Kidney glomerular epithelial cell (primary cell): Measurements from ENCODE around the gene UAP1L1.

Source experiments
- DNase-seq: peaks from one replicate; lab custom pipeline; 2025; lab: John Stamatoyannopoulos, UW

Gene UAP1L1

DNA sequence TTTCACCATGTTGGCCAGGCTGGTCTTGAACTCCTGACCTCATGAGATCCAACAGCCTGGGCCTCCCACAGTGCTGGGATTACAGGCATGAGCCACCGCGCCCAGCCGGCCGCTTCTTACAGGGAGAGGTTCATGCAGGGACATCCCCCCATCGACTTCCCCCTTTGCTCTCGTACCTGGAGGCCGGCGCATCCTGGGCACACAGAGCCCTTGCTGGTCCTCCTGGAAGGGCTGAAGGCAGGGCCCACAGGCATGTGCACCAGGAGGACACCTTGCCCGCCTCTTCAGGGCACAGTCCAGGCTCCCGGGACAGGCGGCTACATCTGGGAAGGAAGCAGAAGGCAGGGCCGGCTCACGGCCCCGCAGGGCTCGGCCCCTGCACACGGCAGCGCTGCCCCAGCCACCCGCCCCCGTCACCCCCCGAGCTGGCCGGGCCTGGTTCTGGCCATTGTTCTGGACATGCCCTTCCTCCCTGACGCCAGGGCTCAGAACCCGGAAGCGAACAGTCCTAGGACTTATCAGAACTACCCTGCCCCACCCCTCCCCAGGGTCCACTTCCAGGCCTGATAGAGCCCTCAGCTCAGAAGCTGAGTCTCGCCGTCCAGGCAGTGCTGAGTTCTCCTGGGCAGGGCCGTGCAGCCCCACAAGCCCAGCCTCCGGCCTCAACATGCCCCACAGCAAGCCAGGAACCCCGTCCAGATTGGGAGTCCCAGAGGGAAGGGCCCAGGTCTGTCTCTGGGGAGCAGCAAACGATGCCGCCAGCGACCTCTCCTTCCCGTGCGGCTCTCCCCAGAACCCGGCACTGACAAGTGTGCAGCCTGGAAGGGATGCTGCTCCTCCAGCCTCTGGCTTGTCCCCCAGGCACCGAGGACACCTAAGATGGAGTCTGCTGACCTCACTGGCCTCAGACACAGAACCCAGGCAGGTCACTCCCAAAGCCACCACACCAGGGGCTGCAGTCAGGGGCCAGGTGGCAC lies 34.3 kb upstream of the UAP1L1 start:
- no peak for DNase-seq

DNA sequence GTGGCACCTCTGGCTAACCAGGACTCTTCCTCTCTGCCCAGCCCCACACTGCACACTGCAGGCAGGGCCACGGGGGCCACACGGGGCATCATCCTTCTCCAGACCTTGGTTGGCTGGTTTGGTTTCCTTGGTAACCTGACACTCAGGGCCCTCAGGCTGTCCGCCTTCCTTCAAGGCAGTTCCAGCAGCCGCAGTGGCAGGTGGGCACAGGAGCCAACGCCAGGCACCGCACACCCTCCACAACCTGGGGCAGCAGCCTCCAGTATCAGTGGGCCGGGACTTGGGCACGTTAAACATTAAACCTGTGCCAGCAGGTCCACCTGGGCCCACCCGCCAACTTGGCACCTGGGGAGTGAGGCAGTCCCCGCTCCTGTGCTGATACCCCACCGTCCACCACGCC lies 33.3 kb upstream of the UAP1L1 start:
- no peak for DNase-seq

DNA sequence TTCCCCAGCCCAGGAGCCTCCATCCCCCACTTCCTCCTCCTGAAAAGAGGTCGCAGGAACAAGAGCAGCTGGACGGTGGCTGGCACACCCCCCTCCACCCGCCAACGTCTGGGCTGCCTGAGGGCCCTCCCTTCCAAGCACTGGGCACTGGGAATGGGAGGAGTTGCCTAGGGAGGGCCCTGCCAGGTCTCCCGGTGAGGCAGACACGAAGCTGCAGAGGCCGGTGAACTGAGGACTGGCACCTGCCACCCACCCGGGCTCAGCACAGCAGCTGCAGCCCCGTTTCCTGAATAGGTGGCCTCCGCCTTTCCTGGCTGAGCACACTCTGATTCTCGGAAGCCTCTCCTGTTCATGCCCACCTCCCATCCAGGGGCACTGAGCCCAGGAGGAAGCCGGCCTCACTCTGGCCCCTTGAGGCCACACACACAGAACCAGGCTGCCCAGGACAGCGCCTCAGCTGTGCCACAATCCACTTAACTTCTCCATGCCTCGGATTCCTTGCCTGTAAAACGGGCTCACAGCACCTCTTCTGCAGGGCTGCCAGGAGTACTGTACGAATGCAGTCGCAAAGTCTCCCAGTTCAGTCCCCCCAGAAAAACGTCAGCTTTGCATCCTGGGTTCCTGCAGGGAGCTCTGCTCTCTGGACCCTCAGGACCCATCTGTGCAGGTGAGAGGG lies 32.7 kb upstream of the UAP1L1 start:
- DNase-seq: no peak

DNA sequence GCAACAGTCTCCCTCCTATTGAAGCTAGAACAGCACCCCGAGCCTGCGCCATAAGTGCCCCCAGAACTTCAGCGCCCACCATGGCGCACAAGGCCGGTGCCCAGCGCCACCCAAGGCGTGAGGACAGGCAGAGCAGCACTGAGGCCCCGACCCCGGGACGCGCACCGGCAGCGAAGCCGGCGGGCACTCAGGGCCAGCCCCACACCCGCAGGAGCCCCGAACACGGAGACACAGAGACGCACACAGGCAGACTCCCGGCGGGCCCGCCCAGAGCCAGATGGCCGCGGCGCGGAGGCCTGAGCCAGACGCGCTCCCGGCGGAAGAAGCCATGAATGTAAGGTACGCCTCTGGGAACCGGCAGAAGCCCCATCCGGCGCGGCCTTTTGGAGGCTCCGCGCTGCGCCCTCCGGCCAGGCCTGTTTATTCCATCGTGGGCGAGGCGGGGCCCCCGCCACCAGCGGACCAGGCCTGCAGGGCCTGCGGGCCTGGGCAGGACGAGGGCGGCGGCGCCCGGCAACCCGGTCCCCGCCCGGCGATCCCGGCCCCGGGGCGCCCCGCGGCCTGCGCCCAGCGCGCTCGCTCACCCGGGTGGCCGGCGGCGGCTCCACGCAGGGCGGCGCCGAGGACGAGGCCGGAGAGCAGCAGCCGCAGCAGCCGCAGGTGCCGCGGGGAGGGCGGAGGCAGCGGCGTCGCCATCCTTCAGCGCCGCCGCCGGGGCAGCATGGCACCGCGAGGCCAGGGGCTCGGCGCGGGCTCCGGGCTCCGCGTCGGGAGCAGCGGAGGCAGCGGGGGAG lies 31.8 kb upstream of the UAP1L1 start:
- DNase-seq: no peak

DNA sequence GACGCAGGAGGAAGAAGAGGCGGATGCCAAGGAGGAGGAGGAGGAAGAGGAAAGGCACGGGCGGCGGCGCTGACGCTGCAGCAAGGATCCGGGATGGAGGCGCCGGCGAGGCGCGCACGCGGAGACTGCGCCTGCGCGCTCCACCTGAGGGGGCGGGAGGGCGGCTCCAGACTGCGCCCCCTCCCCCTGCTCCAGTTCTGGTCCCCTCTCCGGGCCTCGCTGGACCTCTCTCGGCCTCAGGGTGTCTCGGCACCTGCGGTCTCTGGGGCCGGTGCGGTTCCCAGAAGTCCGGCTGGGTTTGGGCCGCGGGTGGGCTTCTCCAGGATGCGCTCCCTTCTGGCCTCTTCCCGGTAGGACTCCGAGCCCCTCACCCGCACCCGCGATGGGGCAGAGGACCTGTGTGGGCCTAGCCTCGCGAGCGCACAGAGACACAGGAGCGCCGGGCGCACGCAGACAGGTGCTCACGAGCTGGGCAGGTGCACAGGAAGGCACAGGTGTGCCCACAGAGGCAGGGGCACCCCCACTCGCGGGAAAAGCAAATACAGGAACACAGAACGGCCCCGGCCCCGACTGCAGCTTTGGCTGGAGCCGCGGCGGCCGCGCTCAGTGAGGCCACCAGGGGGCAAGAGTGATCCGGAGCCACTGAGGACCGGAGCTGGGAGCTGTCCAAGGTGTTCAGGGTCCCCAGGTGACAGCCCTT lies 31.1 kb upstream of the UAP1L1 start, which contains the start of gene NPDC1:
Gene NPDC1 (minus strand): TSS at position 90 of the 700 bp plus-strand sequence. CDS start 188 bp downstream, outside the sequence.
- DNase-seq: peak; percentile 70

DNA sequence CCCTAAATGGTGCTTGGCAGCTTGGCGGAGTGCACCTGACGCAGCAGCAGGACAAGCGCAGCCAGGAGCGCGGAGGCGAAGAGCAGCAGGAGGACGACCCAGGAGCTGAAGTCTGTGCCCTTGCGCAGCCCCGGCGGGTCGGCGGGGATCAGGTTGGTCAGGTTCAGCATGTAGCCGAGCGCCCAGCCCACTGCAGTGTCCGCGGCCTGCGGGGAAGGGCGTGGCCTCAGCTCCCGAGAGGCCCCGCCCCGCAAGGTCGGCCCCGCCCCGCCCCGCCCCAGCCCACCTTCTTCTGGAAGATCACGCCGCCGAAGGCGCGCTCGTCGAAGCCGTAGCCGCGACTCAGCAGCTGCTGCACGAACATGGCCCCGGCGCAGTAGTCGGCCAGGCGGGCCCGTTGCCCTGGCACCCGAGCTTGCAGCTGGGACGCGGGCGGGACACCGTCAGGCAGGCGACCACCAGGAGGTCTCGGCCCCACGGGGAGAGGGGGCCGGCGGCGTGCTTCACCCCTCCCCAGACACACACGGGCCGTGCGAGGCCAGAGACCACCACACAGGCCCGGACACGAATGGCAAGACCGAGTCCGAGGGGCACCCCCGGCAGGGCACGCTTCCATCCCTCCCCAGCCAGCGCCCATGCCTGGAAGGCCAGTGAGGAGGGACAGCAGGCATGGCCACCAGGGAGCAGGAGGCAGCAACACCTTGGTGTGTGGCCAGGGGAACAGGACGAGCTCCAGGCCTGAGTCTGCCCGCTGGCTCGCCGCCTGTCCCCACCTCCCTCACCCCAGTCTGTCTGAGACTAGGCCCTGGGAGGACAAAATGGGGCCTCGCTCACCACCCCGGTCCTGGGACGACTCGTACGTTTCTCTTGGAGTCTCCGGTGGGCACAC lies 28.4 kb upstream of the UAP1L1 start:
- no peak for DNase-seq

DNA sequence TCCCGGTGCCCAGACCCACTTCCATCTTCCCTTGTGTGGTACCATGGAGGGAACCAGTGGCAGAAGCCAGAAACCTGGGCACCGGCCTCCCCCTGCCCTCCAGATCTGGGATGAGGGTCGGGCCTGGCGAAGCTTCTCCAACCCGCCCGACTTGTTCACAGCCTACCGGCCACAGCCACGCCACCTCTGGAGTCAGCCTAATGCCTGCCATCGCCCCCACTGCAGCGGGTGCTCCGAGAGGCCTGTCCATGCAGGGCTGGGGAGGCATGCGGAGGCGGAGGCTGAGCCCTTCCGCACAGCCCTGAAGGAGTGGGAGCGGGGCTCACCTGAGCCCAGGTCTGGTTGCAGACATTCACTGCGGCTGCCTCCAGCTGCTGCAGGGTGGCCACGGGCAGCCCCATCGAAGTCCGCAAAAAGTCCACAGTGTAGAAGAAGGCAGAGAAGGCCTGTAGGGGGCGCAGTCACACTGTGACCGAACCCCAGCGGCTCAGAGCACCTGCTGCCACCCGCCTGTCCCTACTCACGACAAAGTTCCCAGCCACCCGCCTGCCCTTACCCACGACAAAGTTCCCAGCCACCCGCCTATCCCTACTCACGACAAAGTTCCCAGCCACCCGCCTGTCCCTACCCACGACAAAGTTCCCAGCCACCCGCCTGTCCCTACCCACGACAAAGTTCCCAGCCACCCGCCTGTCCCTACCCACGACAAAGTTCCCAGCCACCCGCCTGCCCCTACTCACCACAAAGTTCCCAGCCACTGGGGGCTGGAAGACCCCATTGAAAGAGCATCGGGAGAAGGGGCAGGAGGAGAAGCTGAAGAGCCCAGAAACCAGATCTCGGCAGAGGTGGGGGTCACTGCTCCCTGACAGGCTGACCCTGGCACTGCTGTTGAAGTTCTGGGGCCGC lies 27.5 kb upstream of the UAP1L1 start:
- DNase-seq: no peak

DNA sequence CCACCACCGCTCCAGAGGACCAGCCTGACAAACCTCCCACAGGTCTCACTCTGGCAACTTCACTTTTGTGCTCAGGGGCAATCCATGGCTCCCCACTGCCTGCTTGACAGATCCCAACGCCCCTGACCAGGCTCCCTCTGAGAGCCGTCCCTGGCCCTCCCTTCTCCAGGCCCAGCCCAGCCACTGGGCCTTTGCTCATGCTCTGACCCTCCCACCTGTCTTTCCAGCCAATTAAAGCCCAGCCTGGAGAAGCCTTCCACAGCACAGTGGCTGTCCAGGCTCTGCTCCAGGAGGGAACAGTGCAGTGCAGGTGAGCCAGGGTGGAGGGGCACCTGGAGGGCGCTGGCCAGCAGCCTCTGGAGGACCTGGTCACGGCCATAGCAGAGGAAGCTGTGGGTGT lies 26.7 kb upstream of the UAP1L1 start:
- DNase-seq: no peak

DNA sequence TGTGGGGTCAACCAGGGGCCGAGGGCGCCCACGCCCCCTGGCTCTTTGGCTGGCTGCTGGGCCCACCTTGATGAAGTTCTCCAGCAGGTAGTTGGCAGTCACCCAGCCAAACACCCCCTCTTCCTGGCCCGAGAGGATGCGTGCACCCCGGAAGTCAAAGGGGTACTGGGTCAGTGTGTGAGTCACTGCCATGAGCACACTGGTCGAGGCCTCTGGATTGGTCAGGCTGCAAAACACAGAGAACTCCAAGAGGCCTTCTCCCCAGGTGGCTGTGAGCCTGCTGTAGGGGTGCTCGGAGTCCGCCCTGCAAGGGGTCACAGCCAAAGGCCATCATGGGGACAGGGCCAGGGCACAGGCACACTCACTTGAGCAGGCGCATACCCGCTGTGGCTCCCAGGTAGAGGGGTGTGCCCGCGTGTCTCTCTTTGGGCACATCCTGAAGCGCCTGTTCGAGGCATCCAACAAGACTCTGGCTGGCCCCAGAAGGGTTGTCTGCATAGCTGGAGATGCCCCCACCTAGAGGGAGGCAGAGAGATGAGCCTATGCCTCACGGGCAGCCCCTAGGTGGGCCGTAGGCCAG lies 26.1 kb upstream of the UAP1L1 start:
- no peak for DNase-seq

DNA sequence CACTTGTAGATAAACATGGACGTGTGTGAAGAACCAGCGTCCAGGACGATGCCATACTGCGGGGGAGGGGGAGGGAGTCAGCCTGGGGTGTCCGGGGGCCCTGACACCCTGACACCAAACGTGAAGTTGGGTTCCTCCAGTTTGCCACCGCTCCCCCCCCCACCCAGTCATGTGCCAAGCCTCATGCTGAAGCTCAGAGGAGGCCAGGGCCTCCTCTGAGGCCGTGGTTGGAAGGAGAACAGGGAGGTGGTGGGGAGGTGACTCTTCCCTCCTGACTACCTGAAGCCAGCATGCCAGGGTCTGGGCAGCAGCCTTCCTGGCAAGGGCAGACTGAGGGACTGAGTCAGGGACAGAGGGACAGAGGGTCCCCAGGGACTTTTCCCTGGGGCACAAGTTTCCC lies 25.0 kb upstream of the UAP1L1 start:
- DNase-seq: no peak

DNA sequence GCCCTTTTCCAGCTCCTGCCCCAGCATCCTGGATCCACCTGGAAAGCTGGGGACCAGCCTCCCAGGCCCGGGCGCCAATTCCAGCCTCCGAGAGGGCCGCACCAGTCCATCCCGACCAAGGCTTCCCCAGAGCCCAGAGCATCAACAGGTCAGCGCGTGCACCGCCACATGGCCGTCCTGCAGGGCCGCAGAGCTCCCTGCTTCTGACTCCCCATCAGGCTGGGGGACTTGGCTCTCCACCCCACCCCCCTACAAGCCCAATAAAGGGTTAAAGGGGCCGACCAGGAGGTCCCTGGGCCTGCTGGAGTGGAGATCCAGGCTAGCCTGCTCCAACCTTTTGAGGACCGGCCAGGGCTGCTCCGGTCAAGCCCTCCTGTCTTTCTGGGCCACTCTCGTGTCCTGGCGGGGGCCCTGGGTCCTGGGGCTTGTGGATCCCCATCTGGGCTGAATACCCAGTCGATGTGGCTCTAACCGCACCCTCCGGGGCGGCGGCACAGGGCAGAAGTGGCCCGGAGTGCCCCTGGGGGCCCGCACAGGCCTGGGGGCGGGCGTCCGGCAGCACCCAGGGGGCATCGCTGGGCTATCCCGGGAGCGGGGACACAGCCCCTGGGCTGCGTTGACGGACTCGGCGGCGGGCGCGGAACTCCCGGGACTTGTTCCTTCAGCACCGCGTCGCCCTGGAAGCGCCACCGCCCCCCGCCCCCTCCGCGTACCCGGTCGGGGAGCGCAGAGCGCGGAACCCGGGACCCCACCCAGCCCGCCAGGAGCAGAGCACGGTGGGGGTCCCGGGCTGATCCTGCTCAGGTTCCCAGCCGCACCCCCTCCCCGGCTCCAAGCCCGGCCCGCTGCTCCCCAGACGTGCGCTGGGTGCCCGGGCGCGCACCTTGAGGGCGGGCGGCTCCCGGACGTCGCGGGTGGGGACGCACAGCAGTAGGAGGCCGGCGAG lies 24.0 kb upstream of the UAP1L1 start:
- DNase-seq: no peak

DNA sequence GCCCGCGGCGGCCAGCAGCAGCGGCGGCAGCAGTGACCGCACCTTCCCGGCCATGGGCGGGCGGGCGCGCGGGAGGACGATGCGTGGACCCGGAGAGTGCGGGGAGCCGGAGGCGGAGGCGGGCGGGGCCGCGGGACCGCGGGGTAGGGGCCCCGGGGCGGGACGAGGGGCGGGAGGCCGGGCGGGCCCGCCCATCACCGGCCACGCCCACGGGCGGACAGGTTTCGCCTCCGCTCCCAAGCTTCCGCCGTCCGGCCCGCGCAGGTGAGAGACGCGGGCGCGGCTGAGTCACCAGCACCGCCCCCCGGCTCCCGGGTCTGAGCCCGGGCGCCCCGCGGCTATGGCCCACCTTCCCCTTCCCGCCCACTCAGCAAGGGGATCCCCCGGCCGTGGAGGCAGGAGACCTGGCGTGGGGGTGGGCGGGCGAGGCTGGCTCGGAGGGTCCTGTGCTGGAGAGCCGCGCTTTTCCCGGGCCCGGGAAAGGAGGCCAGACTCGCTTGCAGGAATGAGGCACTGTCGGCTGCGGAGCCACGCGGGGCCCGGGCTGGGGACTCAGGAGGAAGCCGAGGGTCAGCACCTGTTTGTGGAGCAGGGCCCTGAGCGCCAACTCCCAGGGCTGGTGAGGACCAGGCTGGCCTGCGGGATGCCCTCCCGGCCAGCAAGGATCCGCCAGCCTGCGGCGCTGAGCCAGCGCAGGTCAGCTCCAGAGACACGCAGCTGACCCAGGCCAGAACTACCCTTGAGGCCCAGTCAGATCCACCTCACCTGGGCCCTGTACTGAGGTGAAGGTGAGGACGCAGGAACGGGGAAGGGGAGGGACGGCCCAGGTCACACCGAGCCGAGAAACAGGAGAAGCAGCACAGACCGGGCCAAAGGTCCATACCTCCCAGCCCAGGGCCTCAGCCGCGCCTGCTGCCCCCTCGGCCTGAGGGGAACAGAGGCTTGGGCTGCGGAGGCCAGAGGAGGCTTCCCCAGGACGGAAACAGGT lies 23.1 kb upstream of the UAP1L1 start, which contains the start of gene ENTPD2:
Gene ENTPD2 (minus strand): TSS at position 118 of the 988 bp plus-strand sequence. CDS start 64 bp downstream, at position 54.
- no peak for DNase-seq

DNA sequence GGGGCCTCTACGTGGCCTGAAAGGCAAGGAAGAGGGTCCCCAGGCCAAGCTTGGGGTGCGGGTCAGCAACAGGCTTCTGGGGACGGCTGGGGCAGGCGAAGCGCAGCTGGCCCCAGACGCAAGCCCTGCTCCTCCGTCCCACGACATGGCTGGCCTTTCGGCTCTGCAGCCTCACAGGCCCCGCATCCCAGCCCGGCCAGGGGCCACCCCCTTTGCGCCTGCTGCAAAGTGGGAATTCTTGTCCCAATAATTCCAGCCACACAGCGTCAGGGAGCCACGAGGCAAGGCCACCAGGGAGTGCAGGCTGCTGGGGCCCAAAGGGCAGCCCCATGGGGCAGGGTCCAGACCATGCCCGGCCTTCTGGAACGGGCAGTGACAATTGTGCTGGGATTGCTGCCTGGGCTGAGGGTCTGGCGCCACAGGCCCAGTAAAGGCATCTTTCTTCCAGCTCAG lies 22.4 kb upstream of the UAP1L1 start:
- DNase-seq: no peak

DNA sequence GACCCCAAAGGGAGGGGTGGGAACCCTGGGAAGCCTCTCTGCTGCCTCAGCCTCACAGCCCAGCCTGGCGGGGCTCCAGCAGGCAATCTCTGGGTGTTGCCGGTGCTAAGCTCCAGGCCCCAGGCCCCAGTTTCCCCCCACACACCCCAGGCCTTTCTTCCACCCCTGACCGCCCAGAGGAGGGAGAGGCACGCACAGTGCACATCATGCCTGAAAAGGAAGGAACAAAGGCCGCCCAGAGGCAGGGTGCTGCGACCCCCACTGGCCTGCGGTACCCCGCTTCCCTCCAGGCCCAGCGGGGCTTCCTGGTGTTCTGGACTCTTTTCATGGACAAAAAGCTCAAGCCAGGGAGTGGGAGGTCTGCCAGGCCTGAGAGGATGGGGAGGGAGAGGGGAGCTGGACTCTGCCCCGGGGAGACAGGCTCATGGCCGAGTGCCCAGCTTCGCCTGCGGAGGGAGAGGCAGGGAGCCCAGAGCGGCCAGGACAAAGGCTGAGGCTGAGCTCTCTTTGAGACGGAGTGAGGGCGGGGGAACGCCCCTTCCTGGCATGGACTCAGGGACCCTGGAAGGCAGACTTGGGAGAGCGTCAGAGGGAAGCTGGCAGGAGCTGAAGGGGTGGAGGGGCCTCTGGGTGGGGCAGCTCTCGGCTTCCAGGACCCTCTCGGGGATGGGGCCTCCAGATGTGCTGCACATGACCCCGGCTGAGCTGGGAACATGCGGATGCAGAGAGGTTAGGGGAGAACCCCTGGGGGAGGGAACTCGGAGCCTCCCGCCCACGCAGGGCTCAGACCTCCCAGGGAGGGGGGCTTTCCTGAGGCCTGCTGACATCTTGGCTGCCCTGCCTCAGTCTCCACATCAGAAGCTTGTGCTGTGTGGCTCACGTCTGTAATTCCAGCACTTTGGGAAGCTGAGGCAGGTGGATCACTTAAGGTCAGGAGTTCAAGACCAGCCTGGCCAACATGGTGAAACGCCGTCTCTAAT lies 21.6 kb upstream of the UAP1L1 start:
- no peak for DNase-seq

DNA sequence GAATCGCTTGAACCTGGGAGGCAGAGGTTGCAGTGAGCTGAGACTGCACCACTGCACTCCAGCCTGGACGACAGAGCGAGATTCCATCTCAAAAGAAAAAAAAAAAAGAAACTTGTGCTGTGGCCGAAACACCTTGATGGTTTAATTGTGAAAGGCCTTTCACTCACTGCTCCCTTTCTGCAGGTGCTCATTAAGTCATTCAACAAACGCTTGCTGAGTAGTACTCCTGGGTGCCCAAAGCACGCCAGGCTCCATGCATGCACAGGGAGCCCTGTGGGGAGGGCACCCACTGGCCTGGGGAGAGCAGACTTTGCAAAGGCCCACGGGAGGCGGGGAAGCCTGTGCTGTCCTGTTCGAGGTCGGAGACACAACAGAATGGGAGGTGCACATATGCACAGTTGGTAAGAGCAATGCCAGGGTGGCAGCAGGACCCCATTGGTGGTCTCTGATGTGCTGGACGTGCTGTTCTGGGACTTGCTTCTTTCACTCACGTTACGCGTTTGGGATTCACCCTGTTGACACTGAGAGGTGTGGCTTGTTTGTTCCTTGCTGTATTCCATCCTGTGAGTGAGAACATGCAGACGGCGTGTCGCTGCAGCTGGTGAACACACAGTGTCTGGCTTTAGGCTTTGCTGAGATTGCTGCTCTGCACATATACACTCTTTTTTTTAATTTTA lies 20.4 kb upstream of the UAP1L1 start:
- no peak for DNase-seq
